Stimulated activated CD8-positive, alpha-beta memory T cell treated with anti-CD3 and anti-CD28 coated beads, Interleukin-7, amount 100 ng/mL, for 1 hour (primary cell): ENCODE measurements around the gene NXNL1.
"Not testable (repeated sequence)": the region's sequence is repeated elsewhere in the genome, so short reads cannot be mapped to it uniquely, and the experiment has no call there.

Experiments used
- DNase-seq, 2 donors: peaks; one replicate each; pipeline ENCODE4 v3.0.0-alpha.2; 2020; ENCODE audit warnings: low read depth in 2 of 2

The NXNL1 gene, protein sequence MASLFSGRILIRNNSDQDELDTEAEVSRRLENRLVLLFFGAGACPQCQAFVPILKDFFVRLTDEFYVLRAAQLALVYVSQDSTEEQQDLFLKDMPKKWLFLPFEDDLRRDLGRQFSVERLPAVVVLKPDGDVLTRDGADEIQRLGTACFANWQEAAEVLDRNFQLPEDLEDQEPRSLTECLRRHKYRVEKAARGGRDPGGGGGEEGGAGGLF

GRCh38 chr19:17460372-17461230, at the start of gene NXNL1:
NXNL1 (minus strand) TSS chr19:17460926; CDS start chr19:17460869, 57 bp downstream.
- DNase-seq, result no peak

DNA sequence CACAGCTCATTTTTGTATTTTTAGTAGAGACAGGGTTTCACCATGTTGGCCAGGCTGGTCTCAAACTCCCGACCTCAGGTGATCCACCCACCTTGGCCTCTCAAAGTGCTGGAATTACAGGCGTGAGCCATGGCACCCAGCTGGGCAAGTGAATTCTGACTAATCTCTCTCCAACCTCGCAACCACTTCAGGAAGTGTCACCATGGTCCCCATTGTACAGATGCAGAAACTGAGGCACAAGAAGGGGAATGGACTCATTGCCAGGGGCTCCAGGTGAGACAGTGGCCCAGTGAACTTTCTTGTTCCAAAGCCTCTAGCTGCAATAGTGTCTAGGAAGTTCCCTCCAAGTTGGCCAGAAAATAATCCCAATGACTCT, 47.8 kb upstream of the NXNL1 start:
- not testable (repeated sequence) for DNase-seq

GRCh38 chr19:17506745-17507144, 46.0 kb upstream of the NXNL1 start:
- DNase-seq, result no peak

DNA sequence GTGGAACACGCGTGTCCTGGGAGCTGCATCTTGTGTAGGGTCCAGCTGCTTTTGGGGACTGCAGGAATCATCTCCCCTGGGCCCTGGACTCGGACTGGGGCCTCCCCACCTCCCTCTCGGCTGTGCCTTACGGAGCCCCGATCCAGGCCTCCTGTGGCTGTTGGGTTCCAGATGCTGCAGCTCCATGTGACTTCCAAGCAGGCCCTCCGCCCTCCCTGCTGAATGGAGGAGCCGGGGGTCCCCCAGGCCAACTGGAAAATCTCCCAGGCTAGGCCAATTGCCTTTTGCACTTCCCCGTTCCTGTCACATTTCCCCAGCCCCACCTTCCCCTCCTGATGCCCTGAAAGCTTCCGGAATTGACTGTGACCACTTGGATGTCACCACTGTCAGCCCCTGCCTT, 44.5 kb upstream of the NXNL1 start:
- DNase-seq, result no peak

- no peak for DNase-seq
Observed at GRCh38 chr19:17504456-17504855, 43.7 kb upstream of the NXNL1 start.

DNA sequence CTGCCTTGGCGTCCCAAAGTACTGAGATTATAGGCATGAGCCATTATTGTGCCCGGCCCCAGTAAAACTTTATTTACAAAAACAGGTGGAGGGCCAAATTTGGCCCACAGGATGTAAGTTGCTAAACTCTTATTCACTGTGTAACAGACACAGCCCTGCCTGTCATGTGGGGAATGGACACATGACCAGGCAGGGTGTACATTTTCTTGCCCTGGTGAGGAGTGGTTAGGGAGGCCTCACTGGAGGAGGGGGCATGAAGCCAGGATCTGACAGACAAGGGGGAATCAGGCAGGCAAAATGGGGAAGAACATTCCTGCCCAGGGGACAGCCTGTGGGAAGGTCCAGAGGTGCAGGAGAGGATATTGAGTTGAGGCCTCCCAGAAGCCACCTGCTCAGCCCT, 43.3 kb upstream of the NXNL1 start:
- no peak for DNase-seq

DNA sequence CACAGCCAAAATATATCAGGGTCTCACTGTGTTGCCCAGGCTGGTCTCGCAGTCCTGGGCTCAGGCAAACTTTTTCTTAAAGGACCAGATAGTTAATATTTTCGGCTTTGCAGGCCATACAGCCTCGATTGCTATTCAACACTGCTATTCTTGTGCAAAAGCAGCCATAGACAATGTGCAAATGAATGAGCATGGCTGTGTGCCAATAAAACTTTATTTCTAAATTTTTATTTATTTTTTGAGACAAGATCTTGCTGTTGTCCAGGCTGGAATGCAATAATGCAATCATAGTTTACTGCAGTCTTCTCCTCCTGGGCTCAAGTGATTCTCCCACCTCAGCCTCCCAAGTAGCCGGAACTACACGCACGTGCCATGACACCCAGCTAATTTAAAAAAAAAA, 42.5 kb upstream of the NXNL1 start:
- DNase-seq, result no peak

- no peak for DNase-seq
Observed at GRCh38 chr19:17500447-17501198, 39.9 kb upstream of the NXNL1 start.

- no peak for DNase-seq
Observed at GRCh38 chr19:17499648-17500446, 39.1 kb upstream of the NXNL1 start.

GRCh38 chr19:17499025-17499424, 38.3 kb upstream of the NXNL1 start:
- DNase-seq, result not testable (repeated sequence)

- no peak for DNase-seq
Observed at GRCh38 chr19:17497149-17497798, 36.5 kb upstream of the NXNL1 start.

DNA sequence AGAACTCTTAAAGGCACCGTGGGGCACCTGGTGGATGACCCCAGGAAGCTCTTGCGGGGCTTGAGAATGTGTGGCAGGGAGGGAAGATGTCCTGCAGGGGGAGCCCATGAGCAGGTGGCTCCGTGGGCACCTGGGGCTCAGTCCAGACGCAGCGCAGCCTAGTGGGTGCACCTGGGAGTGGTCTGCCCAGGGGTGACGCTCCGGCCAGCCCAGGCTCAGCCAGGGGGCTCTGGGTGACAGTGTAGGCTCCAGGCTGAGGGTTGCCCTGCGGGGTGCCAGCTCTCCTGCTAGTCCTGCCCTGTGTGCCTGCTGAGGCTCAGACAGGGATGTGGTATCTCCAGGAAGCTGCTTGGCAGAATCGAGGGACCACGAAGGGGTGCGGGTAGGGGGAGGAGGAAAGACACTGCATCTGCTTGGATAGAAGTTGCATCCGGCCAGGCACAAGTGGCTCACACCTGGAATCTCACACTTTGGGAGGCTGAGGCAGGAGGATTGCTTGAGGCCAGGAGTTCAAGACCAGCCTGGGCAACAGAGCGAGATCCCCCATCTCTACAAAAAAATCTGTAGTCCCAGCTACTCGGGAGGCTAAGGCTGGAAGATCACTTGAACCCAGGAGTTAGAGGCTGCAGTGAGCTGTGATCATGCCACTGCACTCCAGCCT, 35.7 kb upstream of the NXNL1 start:
- DNase-seq, result peak; percentile 49 to 66

DNA sequence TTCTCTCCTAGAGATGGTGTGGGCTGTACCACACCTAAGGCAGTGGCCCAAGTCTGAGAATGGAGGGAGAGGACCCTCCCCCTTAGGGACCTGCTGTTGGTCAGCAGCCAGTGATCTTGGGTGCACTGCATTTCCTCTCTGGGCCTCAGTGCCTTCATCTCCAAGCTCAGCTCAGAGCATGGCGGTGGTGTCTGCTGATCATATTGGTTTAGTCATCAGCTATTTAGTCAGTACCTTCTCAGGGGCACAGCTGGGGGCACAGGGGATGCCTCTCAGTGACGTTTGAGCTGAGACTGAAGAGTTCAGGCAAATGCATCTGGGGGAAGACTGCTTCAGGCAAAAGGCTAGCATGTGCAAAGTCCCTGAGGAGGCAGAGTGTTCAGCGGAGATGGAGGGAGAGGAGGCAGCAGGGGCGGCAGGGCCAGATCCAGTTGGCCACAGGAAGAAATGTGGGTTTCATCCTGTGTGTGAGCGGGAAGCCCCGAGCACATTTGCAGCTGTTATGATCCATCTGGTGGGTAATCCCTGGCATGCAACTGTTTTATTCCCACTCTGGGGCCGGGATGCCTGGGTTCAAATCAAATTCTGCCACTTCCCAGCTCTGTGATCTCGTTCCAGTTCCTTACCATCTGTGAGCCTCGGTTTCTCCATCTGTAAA, 35.0 kb upstream of the NXNL1 start:
- no peak for DNase-seq

GRCh38 chr19:17491287-17491686, 30.6 kb upstream of the NXNL1 start:
- no peak for DNase-seq

DNA sequence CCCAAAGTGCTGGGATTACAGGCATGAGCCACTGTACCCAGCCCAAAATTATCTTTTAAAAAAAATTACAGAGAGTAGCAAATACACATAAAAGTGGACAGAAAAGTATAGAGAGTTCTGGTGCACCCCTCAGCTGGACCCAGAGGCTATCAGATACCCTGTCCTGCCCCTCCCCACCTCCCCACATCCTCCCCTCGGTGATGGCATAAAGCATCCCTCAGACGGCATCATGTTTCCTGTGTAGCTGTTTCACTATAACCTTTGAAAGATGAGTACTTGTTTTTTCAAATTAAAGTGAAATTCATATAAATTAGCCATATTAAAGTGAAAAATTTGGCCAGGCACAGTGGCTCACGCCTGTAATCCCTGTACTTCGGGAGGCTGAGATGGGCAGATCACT, 29.7 kb upstream of the NXNL1 start:
- DNase-seq, result no peak

DNA sequence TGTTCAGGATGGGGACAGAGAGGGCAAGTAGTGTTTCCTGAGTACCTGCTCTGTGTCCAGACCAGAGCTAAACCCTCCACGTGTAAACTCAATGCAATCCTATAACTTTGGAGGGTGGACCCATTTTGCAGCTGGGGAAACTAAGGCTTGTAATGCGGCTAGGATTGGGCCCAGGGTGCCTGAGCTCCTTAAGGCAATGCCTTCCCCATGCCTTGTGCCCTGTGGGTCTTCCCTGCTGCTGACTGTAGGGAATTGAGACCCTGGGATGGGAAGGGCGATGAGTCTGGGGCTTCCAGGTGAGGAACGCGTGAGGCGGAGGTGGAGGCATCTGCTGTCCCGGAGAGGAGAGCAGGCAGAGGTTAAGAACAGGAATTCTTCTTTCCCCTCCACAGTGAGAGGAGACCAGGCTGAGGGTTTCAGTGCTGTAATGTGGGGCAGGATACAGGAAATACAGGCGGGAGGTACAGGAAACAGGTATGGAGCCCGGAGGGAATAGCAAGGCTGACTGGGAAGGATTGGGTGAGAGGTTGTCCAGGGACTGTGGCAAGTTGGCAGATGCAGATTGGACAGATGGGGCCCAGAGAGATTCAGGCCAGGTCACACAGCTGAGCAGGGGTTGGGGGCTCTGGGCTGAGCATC, 28.8 kb upstream of the NXNL1 start:
- no peak for DNase-seq

DNA sequence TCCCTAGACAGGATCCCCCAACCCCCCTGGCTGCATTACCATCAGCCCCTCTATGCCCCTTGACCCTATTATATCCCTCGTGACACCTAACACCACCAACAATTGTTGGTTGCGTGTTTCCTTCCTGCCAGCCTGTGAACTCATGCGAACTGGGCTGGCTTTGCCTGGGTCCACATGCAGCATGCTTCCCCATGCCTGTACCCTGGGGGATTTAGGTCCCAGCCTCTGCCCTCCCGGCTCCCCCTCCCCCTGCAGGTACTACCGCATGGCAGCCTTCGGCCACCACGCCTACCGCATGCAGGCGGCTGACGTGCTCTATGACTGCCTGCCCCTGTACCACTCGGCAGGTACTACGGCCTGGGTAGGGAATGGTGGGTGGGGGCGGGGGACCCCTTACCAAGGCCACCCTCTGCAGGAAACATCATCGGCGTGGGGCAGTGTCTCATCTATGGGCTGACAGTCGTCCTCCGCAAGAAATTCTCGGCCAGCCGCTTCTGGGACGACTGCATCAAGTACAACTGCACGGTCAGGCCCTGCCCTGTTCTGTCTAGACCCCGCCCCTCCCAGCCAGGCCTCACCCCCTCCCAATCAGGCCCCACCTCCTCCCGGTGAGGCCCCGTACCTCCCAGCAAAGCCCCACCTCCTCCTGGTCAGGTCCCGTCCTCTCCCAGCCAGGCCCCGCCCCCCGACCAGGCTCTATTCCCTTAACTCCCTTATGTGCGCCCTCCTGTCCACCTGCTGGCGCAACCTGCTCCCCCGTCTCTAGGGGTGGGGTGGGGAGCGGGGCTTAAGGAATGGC, 28.1 kb upstream of the NXNL1 start:
- peak; percentile 45 to 61 for DNase-seq

- DNase-seq, result no peak
Observed at GRCh38 chr19:17487284-17488121, 26.8 kb upstream of the NXNL1 start.
